ENCODE data around the gene MAML1.

Gene MAML1

GRCh38 chr5:179798771-179799643 lies 66.4 kb downstream of the MAML1 start:
- in situ Hi-C loops (cut with HindIII; ENCODE audit: low sequenced_read_pairs) = no loop called here
- TF ChIP-seq, protein P1, sequence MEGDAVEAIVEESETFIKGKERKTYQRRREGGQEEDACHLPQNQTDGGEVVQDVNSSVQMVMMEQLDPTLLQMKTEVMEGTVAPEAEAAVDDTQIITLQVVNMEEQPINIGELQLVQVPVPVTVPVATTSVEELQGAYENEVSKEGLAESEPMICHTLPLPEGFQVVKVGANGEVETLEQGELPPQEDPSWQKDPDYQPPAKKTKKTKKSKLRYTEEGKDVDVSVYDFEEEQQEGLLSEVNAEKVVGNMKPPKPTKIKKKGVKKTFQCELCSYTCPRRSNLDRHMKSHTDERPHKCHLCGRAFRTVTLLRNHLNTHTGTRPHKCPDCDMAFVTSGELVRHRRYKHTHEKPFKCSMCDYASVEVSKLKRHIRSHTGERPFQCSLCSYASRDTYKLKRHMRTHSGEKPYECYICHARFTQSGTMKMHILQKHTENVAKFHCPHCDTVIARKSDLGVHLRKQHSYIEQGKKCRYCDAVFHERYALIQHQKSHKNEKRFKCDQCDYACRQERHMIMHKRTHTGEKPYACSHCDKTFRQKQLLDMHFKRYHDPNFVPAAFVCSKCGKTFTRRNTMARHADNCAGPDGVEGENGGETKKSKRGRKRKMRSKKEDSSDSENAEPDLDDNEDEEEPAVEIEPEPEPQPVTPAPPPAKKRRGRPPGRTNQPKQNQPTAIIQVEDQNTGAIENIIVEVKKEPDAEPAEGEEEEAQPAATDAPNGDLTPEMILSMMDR (IDR thresholded peaks at IDR 0.05; ENCODE audit: low read depth, low read length) = no peak
- no peak for DNase-seq (ENCODE audit: low read depth, low spot score)
- no peak overlapping the region for H3K4me3 ChIP-seq (ENCODE audit: low read depth, low read length)

DNA sequence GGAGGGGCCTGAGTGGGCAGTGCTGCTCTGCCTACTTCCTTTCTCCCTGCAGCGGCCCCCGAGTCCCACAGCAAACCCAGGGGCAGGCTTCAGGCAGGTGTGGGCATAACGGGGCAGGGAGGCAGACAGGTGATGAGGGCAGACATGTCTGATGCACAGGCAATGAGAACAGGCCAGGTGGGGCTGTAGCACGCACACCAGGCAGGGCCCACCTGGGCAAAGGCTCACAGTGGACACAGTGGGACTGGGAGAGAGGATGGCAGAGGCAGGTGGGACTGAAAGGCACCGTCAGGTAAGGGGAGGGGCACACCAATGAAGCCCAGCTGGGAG lies 67.0 kb downstream of the MAML1 start:
- H3K4me3 ChIP-seq (ENCODE audit: low read depth, low read length) = no peak overlapping the region
- TF ChIP-seq, protein P1 (IDR thresholded peaks at IDR 0.05; ENCODE audit: low read depth, low read length) = no peak
- in situ Hi-C loops (cut with HindIII; ENCODE audit: low sequenced_read_pairs) = no loop called here
- no peak for DNase-seq (ENCODE audit: low read depth, low spot score)

DNA sequence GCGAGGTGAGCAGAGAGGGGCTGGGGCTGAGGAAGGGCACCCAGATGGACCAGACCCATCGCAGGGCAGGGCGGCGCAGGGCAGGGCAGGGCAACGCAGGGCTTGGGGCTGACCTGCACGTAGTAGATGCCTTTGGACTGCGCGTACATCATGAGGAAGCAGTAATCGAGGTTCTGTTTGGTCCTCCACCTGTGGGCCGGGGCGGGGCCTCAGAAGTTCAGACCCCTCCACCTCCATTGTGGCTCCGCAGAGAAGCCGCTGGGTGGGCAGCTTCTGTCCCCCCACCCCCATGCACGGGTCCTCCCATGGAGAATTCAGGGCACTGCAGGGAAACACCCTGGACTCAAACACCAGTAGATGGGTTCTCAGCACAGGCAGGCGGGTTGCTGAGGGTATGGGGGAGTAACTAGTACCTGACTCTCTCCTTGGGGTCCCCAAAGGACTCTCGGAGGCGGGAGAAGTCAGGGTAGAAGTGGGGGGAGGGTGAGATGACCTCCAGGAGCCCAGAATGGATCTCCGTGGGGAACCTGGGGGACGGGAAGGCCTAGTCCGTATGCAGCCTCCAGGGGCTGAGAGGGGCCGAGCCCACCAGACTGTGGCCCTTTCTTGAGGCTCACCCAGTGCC lies 67.6 kb downstream of the MAML1 start:
- H3K4me3 ChIP-seq (ENCODE audit: low read depth, low read length) = no peak overlapping the region
- in situ Hi-C loops (cut with HindIII; ENCODE audit: low sequenced_read_pairs) = no loop called here
- TF ChIP-seq, protein P1 (IDR thresholded peaks at IDR 0.05; ENCODE audit: low read depth, low read length) = no peak
- no peak for DNase-seq (ENCODE audit: low read depth, low spot score)

GRCh38 chr5:179800696-179801201 lies 68.1 kb downstream of the MAML1 start:
- in situ Hi-C loops (cut with HindIII; ENCODE audit: low sequenced_read_pairs) = no loop called here
- TF ChIP-seq, protein P1 (IDR thresholded peaks at IDR 0.05; ENCODE audit: low read depth, low read length) = no peak
- no peak overlapping the region for H3K4me3 ChIP-seq (ENCODE audit: low read depth, low read length)
- no peak for DNase-seq (ENCODE audit: low read depth, low spot score)

- TF ChIP-seq, protein P1 (IDR thresholded peaks at IDR 0.05; ENCODE audit: low read depth, low read length) = peak; percentile 64
- no peak overlapping the region for H3K4me3 ChIP-seq (ENCODE audit: low read depth, low read length)
- DNase-seq (ENCODE audit: low read depth, low spot score) = peak; percentile 42
- in situ Hi-C loops (cut with HindIII; ENCODE audit: low sequenced_read_pairs) = no loop called here
Observed at GRCh38 chr5:179801304-179802206, 68.9 kb downstream of the MAML1 start.

DNA sequence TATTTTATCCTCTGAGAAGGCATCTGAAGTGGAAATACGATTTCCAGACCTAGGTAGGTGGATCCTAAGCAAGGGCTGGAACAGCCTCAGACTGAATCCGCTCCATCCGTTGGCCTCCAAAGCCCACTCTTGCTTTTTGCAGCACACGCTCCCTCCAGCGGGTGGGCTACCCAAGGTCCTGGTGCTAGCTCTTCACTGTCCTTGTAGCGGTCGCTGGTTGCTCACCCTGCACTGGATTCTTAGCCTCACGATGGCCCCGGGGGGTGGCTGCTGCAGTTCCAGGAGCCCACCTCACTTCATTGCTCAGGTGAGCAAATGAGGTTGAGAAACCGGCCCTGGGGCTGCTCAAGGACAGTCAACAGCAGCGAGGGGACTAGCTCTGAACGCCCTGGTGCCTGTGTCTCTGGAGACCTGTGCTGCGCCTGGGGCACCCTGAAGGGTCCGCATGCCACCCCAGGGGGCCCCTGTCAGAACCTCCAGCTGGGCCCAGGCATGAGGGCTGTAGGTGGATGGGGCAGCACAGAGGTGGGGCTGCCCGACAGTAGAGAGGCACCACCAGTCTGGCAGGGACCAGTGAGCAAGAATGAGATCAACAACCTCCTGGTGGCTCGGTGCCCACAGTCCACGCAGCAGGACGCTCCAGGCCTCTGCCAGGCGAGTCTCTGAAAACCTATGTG lies 69.7 kb downstream of the MAML1 start:
- H3K4me3 ChIP-seq (ENCODE audit: low read depth, low read length) = no peak overlapping the region
- no peak for DNase-seq (ENCODE audit: low read depth, low spot score)
- TF ChIP-seq, protein P1 (IDR thresholded peaks at IDR 0.05; ENCODE audit: low read depth, low read length) = no peak
- in situ Hi-C loops (cut with HindIII; ENCODE audit: low sequenced_read_pairs) = no loop called here

All from astrocyte of the spinal cord (primary cell).